Neural progenitor cell (in vitro differentiated cells): Measurements from ENCODE around the gene ASTN1. TPM values are rescaled to one million over a fixed set of nuclear protein-coding genes. Genes with fewer than 3 reads are reported as not detected.
A peak's percentile ranks its signal among the peaks of the same experiment; 100 is the strongest.

ENCODE experiments used
- DNase-seq: peaks from one replicate; pipeline ENCODE4 v3.0.0-alpha.2; 2016; ENCODE audit warnings: low spot score
- H2AFZ ChIP-seq: fragments of 200-600 bp; sonication (generic); replicated peaks from 2 replicates; pipeline ENCODE4 v1.6.1; 2016; ENCODE audit warnings: antibody characterized with exemption
- H3F3A ChIP-seq: fragments of 200-600 bp; sonication (generic); 2 replicates; pipeline ENCODE4 v1.6.1; 2016; ENCODE audit warnings: antibody characterized with exemption, low read depth
- H3K27ac ChIP-seq: fragments of 200-600 bp; sonication (generic); 2 replicates; pipeline ENCODE4 v1.5.1; 2016; ENCODE audit warnings: mild to moderate bottlenecking
- H3K27me3 ChIP-seq: fragments of 200-600 bp; sonication (generic); 2 replicates; pipeline ENCODE4 v1.6.1; 2016; ENCODE audit warnings: mild to moderate bottlenecking, moderate library complexity
- H3K36me3 ChIP-seq: fragments of 200-600 bp; sonication (generic); 2 replicates; pipeline ENCODE4 v1.5.1; 2016
- H3K4me1 ChIP-seq: fragments of 200-600 bp; sonication (generic); 2 replicates; pipeline ENCODE4 v1.6.1; 2016; ENCODE audit warnings: mixed run types
- H3K4me2 ChIP-seq: fragments of 200-600 bp; sonication (generic); 2 replicates; pipeline ENCODE4 v1.6.1; 2016
- H3K4me3 ChIP-seq: fragments of 200-600 bp; sonication (generic); 2 replicates; pipeline ENCODE4 v1.5.1; 2016
- H3K79me2 ChIP-seq: fragments of 200-600 bp; sonication (generic); 2 replicates; pipeline ENCODE4 v1.6.1; 2016; ENCODE audit warnings: low read depth
- H3K9ac ChIP-seq: fragments of 200-600 bp; sonication (generic); 2 replicates; pipeline ENCODE4 v1.6.1; 2016
- H3K9me3 ChIP-seq: fragments of 200-600 bp; sonication (generic); 2 replicates; pipeline ENCODE4 v1.5.1; 2016; ENCODE audit warnings: low read depth
- H4K20me1 ChIP-seq: fragments of 200-600 bp; sonication (generic); 2 replicates; pipeline ENCODE4 v1.6.1; 2016; ENCODE audit warnings: low read depth
- H3K27ac Mint-ChIP-seq: 3 replicates; pipeline ENCODE4 v1.8.0; 2021; ENCODE audit warnings: mixed read lengths
- H3K27me3 Mint-ChIP-seq: 2 replicates; pipeline ENCODE4 v1.8.0; 2022; ENCODE audit warnings: low read depth, mild to moderate bottlenecking, inconsistent platforms, moderate library complexity, mixed read lengths; ENCODE audit not compliant: insufficient read depth
- H3K36me3 Mint-ChIP-seq: 3 replicates; pipeline ENCODE4 v1.8.0; 2021; ENCODE audit warnings: mixed read lengths
- H3K4me1 Mint-ChIP-seq: 3 replicates; pipeline ENCODE4 v1.8.0; 2021; ENCODE audit warnings: mixed read lengths
- H3K4me3 Mint-ChIP-seq: 3 replicates; pipeline ENCODE4 v1.8.0; 2021; ENCODE audit warnings: mild to moderate bottlenecking, moderate library complexity, mixed read lengths
- H3K9me3 Mint-ChIP-seq: 3 replicates; pipeline ENCODE4 v1.8.0; 2020; ENCODE audit warnings: mixed read lengths
- CTCF ChIP-seq: fragments of 200-600 bp; sonication (generic); IDR thresholded peaks from 2 replicates; pipeline ENCODE4 v1.5.1; 2017; ENCODE audit warnings: antibody characterized with exemption, mild to moderate bottlenecking
- EZH2 ChIP-seq: fragments of 200-600 bp; sonication (generic); IDR thresholded peaks from 2 replicates; pipeline ENCODE4 v1.6.1; 2017; ENCODE audit warnings: antibody characterized with exemption, mild to moderate bottlenecking, moderate library complexity
- EZH2phosphoT487 ChIP-seq: fragments of 200-600 bp; sonication (generic); IDR thresholded peaks from 2 replicates; pipeline ENCODE4 v1.6.1; 2017; ENCODE audit warnings: antibody characterized with exemption
- total RNA-seq: library from RNA; depleted of rRNA; stranded (reverse); fragments of >200 nt; gene quantifications from 2 replicates; pipeline ENCODE4 v1.2.3, GENCODE V29; 2015; ENCODE audit warnings: low replicate concordance

ASTN1 gene
- total RNA-seq, 1 donor from 2014 or later: 7.7 TPM

GRCh38 chr1:176989023-176989422 lies 175.5 kb downstream of the ASTN1 start:
- no peaks in the 10 kb centered on the region for H3K79me2 ChIP-seq
- H3K9ac ChIP-seq: no peak overlapping the region
- H3K4me1 ChIP-seq: peaks cover 19% of the 10 kb centered on the region
- H4K20me1 ChIP-seq: peaks cover 2% of the 10 kb centered on the region
- no peaks in the 10 kb centered on the region for H3K36me3 ChIP-seq
- Mint-ChIP-seq H3K4me1 (peaks cover 30% of the 10 kb centered on the region), H3K27me3 (peaks cover 18% of the 10 kb centered on the region), H3K9me3 (no peaks in the 10 kb centered on the region), H3K4me3 (no peak overlapping the region), H3K36me3 (no peaks in the 10 kb centered on the region), H3K27ac (no peak overlapping the region)
- TF ChIP-seq CTCF (no peak), EZH2phosphoT487 (no peak), EZH2 (no peak)
- DNase-seq: no peak
- H3K4me3 ChIP-seq: no peak overlapping the region
- no peaks in the 10 kb centered on the region for H3K27me3 ChIP-seq
- H3K9me3 ChIP-seq: no peaks in the 10 kb centered on the region
- H2AFZ ChIP-seq: no peak overlapping the region
- peak overlapping the region; percentile 74 for H3K4me2 ChIP-seq
- no peak overlapping the region for H3K27ac ChIP-seq
- peaks cover 10% of the 10 kb centered on the region for H3F3A ChIP-seq

GRCh38 chr1:176987016-176987415 lies 177.5 kb downstream of the ASTN1 start:
- no peak for TF ChIP-seq EZH2
- no peak for TF ChIP-seq EZH2phosphoT487
- TF ChIP-seq CTCF: no peak
- Histone ChIP-seq H3K9ac (no peak overlapping the region), H3K27me3 (no peaks in the 10 kb centered on the region), H4K20me1 (peaks cover 9% of the 10 kb centered on the region), H3K36me3 (no peaks in the 10 kb centered on the region), H2AFZ (no peak overlapping the region), H3K4me1 (peaks cover 25% of the 10 kb centered on the region), H3F3A (peaks cover 17% of the 10 kb centered on the region), H3K27ac (no peak overlapping the region), H3K79me2 (no peaks in the 10 kb centered on the region), H3K4me3 (no peak overlapping the region), H3K9me3 (no peaks in the 10 kb centered on the region), H3K4me2 (no peak overlapping the region)
- Mint-ChIP-seq H3K27me3 (peaks cover 11% of the 10 kb centered on the region), H3K4me3 (no peak overlapping the region), H3K27ac (no peak overlapping the region), H3K4me1 (peaks cover 22% of the 10 kb centered on the region), H3K9me3 (no peaks in the 10 kb centered on the region), H3K36me3 (no peaks in the 10 kb centered on the region)
- no peak for DNase-seq

DNA sequence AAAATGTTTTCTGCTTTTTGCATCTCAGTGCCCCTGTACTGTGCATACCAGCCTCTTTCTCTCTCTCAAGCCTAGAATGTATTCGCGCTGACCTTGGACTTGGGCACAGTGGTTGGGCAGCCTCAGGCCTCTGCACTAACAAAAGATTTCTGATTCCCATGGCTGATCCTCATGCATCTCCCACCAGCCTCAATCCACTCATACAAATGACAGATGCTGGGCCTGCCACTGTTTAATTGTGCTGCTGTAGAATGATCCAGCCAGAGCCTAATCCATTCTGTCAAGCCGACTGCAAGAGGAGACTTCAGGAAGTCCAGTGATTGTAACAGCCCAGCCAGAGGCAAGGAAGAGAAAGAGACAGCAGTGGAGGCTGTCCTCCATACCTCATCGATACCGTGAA lies 180.8 kb downstream of the ASTN1 start:
- Histone ChIP-seq H2AFZ (no peak overlapping the region), H3K4me3 (no peak overlapping the region), H3K27ac (no peak overlapping the region), H3K9ac (no peak overlapping the region), H3K27me3 (no peaks in the 10 kb centered on the region), H3K79me2 (no peaks in the 10 kb centered on the region), H3K9me3 (no peaks in the 10 kb centered on the region), H3K4me2 (peak overlapping the region; percentile 22), H4K20me1 (peaks cover 9% of the 10 kb centered on the region), H3K4me1 (peaks cover 9% of the 10 kb centered on the region), H3K36me3 (no peaks in the 10 kb centered on the region), H3F3A (peaks cover 9% of the 10 kb centered on the region)
- TF ChIP-seq CTCF: no peak
- no peak for TF ChIP-seq EZH2
- peak; percentile 43 for DNase-seq
- H3K4me1 Mint-ChIP-seq: peaks cover under 1% of the 10 kb centered on the region
- no peak overlapping the region for H3K27ac Mint-ChIP-seq
- no peak overlapping the region for H3K4me3 Mint-ChIP-seq
- H3K27me3 Mint-ChIP-seq: peaks cover 9% of the 10 kb centered on the region
- no peaks in the 10 kb centered on the region for H3K9me3 Mint-ChIP-seq
- no peaks in the 10 kb centered on the region for H3K36me3 Mint-ChIP-seq
